K562 (cell line): ENCODE results near the gene OPRL1. TPM values are rescaled to one million over a fixed set of nuclear protein-coding genes. Genes with fewer than 3 reads are reported as not detected.

Source experiments
- ATF2 ChIP-seq: sonication (generic); formaldehyde crosslinking; IDR thresholded peaks from 2 replicates; pipeline ENCODE4 v1.8.1; 2022; ENCODE audit warnings: missing genetic modification reagents
- BMI1 ChIP-seq: fragments of 150-350 bp; IDR thresholded peaks from 2 replicates; pipeline ENCODE4 v1.6.1; 2014; ENCODE audit warnings: low read length
- CBX2 ChIP-seq: fragments of 200-600 bp; sonication (generic); IDR thresholded peaks from one replicate; pipeline ENCODE4 v1.6.1; 2012; ENCODE audit warnings: mild to moderate bottlenecking, low read length, inconsistent platforms; ENCODE audit not compliant: insufficient read depth, poor library complexity, severe bottlenecking
- CHD7 ChIP-seq: fragments of 200-600 bp; sonication (generic); IDR thresholded peaks from one replicate; pipeline ENCODE4 v1.6.1; 2012; ENCODE audit warnings: mild to moderate bottlenecking, low read depth, low read length, inconsistent platforms
- CREB1 ChIP-seq, 2 experiments: sonication (generic) in 1 of 2; formaldehyde crosslinking in 1 of 2; IDR thresholded peaks; 2 replicates each; pipeline versions ENCODE4 v1.6.1 to v1.8.0; 2012 to 2022; ENCODE audit warnings: inconsistent platforms in 1 of 2, mild to moderate bottlenecking in 1 of 2, missing genetic modification reagents in 1 of 2, moderate library complexity in 1 of 2
- FOXP1 ChIP-seq: sonication (generic); formaldehyde crosslinking; IDR thresholded peaks from 2 replicates; pipeline ENCODE4 v1.8.0; 2022; ENCODE audit warnings: mild to moderate bottlenecking, missing genetic modification reagents
- KAT8 ChIP-seq: fragments of 450-650 bp; IDR thresholded peaks from 2 replicates; pipeline ENCODE4 v1.6.1; 2016; ENCODE audit warnings: low read depth, mild to moderate bottlenecking
- KLF1 ChIP-seq: fragments of 450-650 bp; IDR thresholded peaks from 2 replicates; pipeline ENCODE4 v1.6.1; 2016; ENCODE audit warnings: missing genetic modification characterization, missing compliant biosample characterization
- RHOXF2B ChIP-seq: fragments of 250-450 bp; sonication (Bioruptor Pico); conservative IDR thresholded peaks from 2 replicates; pipeline ENCODE4 v1.5.1; 2021
- SMARCA4 ChIP-seq: fragments of 450-650 bp; IDR thresholded peaks from 2 replicates; pipeline ENCODE4 v1.6.1; 2016
- TOE1 ChIP-seq, 2 experiments: fragments of 450-650 bp in 1 of 2; sonication (generic) in 1 of 2; formaldehyde crosslinking in 1 of 2; IDR thresholded peaks; 2 replicates each; pipeline versions ENCODE4 v1.7.1 to v1.8.0; 2016 to 2022; ENCODE audit warnings: borderline replicate concordance in 2 of 2, mild to moderate bottlenecking in 2 of 2, antibody characterized with exemption in 1 of 2, inconsistent platforms in 1 of 2, low read depth in 1 of 2, missing genetic modification reagents in 1 of 2, moderate library complexity in 1 of 2
- polyA plus RNA-seq, 8 experiments: library from polyadenylated mRNA; depleted of rRNA in 4 of 8; stranded (reverse) in 5 of 8; unstranded in 3 of 8; fragments of >200 nt; fragmentation: Nextera tagmentation in 2 of 8; fragmentation: Illumina TruSeq in 1 of 8; extraction: Ambion mirVana in 2 of 8; extraction: Trizol in 1 of 8; gene quantifications; 2 replicates each; pipeline versions ENCODE4 v1.2.1 to v1.2.3, GENCODE V29; 2011 to 2014; ENCODE audit warnings: inconsistent platforms in 1 of 8, missing spikeins in 1 of 8
- total RNA-seq, 7 experiments: library from RNA; depleted of rRNA in 6 of 7; stranded (reverse); fragments of >200 nt in 6 of 7; fragmentation: Illumina TruSeq in 2 of 7; extraction: Trizol in 2 of 7; gene quantifications; 2 replicates each; pipeline versions ENCODE4 v1.2.1 to v1.2.3, GENCODE V29; 2011 to 2021; ENCODE audit warnings: low replicate concordance in 1 of 7

OPRL1 gene
- total and polyA plus RNA-seq, 9 of the 15 experiments (the other 6 are each of a cell fraction or from before 2014, with no cell fraction given): 0.06 to 0.33 (median 0.11) TPM; not detected in 2

GRCh38 chr20:64107736-64108457 is 28.0 kb downstream of the OPRL1 start (continued):
- TF ChIP-seq CHD7 (no peak), CREB1 (IDR thresholded peaks at IDR 0.05) (no peak), CREB1 (CRISPR knock-in tag; IDR thresholded peaks at IDR 0.05) (0 out of 2 replicates have a peak, but pooled peaks have one; percentile 24), SMARCA4 (no peak), CBX2 (no peak), ATF2 (CRISPR knock-in tag) (no peak), KLF1 (no peak), TOE1 (IDR thresholded peaks at IDR 0.05; ENCODE audit: borderline replicate concordance) (no peak), TOE1 (CRISPR knock-in tag; IDR thresholded peaks at IDR 0.05; ENCODE audit: borderline replicate concordance, low read depth) (no peak), BMI1 (no peak), RHOXF2B (CRISPR knock-in tag) (no peak), KAT8 (no peak), FOXP1 (CRISPR knock-in tag) (no peak)
